NCI-H1436 (cell line): Measurements from ENCODE around the gene C16orf87.
A peak's percentile ranks its signal among the peaks of the same experiment; 100 is the strongest.

Experiments used
- DNase-seq: peaks from one replicate; lab custom pipeline; 2025; lab: John Stamatoyannopoulos, UW

The C16orf87 gene

GRCh38 chr16:46753015-46753414 lies 78.0 kb downstream of the C16orf87 start:
- DNase-seq, result no peak

- no peak for DNase-seq
Observed at GRCh38 chr16:46751381-46751780, 79.6 kb downstream of the C16orf87 start.

GRCh38 chr16:46748775-46749705 lies 81.9 kb downstream of the C16orf87 start:
- DNase-seq, result peak; percentile 71

- DNase-seq, result no peak
Observed at GRCh38 chr16:46747777-46748651, 83.0 kb downstream of the C16orf87 start, which contains the start of gene MYLK3. Gene MYLK3 (minus strand): TSS chr16:46748344. CDS start chr16:46748193, 151 bp downstream.

GRCh38 chr16:46746821-46747776 lies 83.9 kb downstream of the C16orf87 start:
- no peak for DNase-seq
